Body of pancreas (tissue), 4 donors: Measurements from ENCODE around the gene LAMA2. TPM values are rescaled to one million over a fixed set of nuclear protein-coding genes. Genes with fewer than 3 reads are reported as not detected.

Experiments
- ATAC-seq: fragments of 150-250 bp; one replicate; pipeline ENCODE4 v1.9.1; 2016
- DNase-seq, 4 donors: peaks; one replicate each; pipeline ENCODE4 v3.0.0-alpha.2; 2019
- H3K27ac ChIP-seq, 4 donors: fragments of 200-600 bp; sonication (generic); 1 replicate in 3 of 4; 2 replicates in 1 of 4; pipeline versions ENCODE4 v1.5.1 to v1.6.1; 2016 to 2019; ENCODE audit warnings: mild to moderate bottlenecking in 1 of 4, mixed read lengths in 1 of 4, moderate library complexity in 1 of 4
- H3K27me3 ChIP-seq, 2 donors: fragments of 200-600 bp; sonication (generic); one replicate each; pipeline ENCODE4 v1.6.0; 2016; ENCODE audit warnings: mild to moderate bottlenecking in 1 of 2
- H3K36me3 ChIP-seq, 2 donors: fragments of 200-600 bp; sonication (generic); replicated peaks in 1 of 2; 2 replicates each; pipeline ENCODE4 v1.5.1; 2016; ENCODE audit warnings: low read depth in 2 of 2; ENCODE audit not compliant: insufficient read depth in 1 of 2
- H3K4me1 ChIP-seq: fragments of 200-600 bp; sonication (generic); one replicate; pipeline ENCODE4 v1.6.0; 2016
- H3K4me3 ChIP-seq, 2 donors: fragments of 200-600 bp; sonication (generic); 1 replicate in 1 of 2; 2 replicates in 1 of 2; pipeline ENCODE4 v1.5.1; 2016 to 2019
- H3K9me3 ChIP-seq, 3 donors: fragments of 200-600 bp; sonication (generic); 1 replicate in 2 of 3; 2 replicates in 1 of 3; pipeline ENCODE4 v1.5.1; 2016
- CTCF ChIP-seq, 7 experiments: fragments of 450-650 bp in 4 of 7; fragments of 200-600 bp in 3 of 7; sonication (generic) in 3 of 7; IDR thresholded peaks; one replicate each; pipeline ENCODE4 v1.5.1; 2016 to 2019; ENCODE audit warnings: antibody characterized with exemption in 7 of 7
- POLR2A ChIP-seq, 3 donors: fragments of 450-650 bp; IDR thresholded peaks; one replicate each; pipeline ENCODE4 v1.6.1; 2016; ENCODE audit warnings: antibody characterized with exemption in 3 of 3, mild to moderate bottlenecking in 2 of 3
- WGBS, 2 donors: methylation state at CpG; one replicate each; pipeline ENCODE4 v1.1.5; 2017; 5-methylcytosine and 5-hydroxymethylcytosine counted together
- intact Hi-C: fragments of 100-400 bp; cut with DNase I; formaldehyde crosslinking; loops from one replicate; pipeline ENCODE4 v1.15.1; 2023
- total RNA-seq, 2 donors: library from RNA; depleted of rRNA; stranded (reverse); fragments of >200 nt; gene quantifications; one replicate each; pipeline ENCODE4 v1.1.0, GENCODE V29; 2016

The LAMA2 gene
- total RNA-seq, 2 donors from 2014 or later, result 43.3 to 54.7 TPM

- ATAC-seq, result no peak
- 93 to 95% methylated on average over 2 of the region's 2 CpGs for WGBS, 2 donors
- DNase-seq, result no peak
- Histone ChIP-seq H3K4me1 (peaks cover 10% of the 10 kb centered on the region), H3K4me3 (no peak overlapping the region), H3K27ac (no peak overlapping the region), H3K36me3 (no peaks in the 10 kb centered on the region), H3K27me3 (no peaks in the 10 kb centered on the region), H3K9me3 (no peaks in the 10 kb centered on the region)
- TF ChIP-seq POLR2A (IDR thresholded peaks at IDR 0.05) (no peak), CTCF (IDR thresholded peaks at IDR 0.05) (no peak)
- intact Hi-C loops, result no loop called here
These were observed 486.0 kb downstream of the LAMA2 start for GRCh38 chr6:129368970-129369369.

GRCh38 chr6:129369737-129370136 lies 486.8 kb downstream of the LAMA2 start:
- H3K36me3 ChIP-seq, result no peaks in the 10 kb centered on the region

GRCh38 chr6:129370268-129370916 lies 487.5 kb downstream of the LAMA2 start:
- Histone ChIP-seq H3K9me3 (no peaks in the 10 kb centered on the region), H3K4me3 (no peak overlapping the region), H3K4me1 (peaks cover 10% of the 10 kb centered on the region), H3K27ac (no peak overlapping the region), H3K27me3 (no peaks in the 10 kb centered on the region), H3K36me3 (no peaks in the 10 kb centered on the region)
- DNase-seq (peak in 3 of 4 donors; percentile 28 to 47 (median 29)), ATAC-seq (peak; percentile 42)
- WGBS, 2 donors, result 6 to 7% methylated on average over 9 of the region's 9 CpGs
- intact Hi-C loops, result no loop called here
- no peak for TF ChIP-seq POLR2A (IDR thresholded peaks at IDR 0.05)
- TF ChIP-seq CTCF (IDR thresholded peaks at IDR 0.05), result peak; percentile 45 to 64 (median 58)

More at GRCh38 chr6:129369737-129370136, 486.8 kb downstream of the LAMA2 start:
- Histone ChIP-seq H3K9me3 (no peaks in the 10 kb centered on the region), H3K4me1 (peaks cover 10% of the 10 kb centered on the region), H3K4me3 (no peak overlapping the region), H3K27me3 (no peaks in the 10 kb centered on the region), H3K27ac (no peak overlapping the region)
- no peak for ATAC-seq
- TF ChIP-seq POLR2A (IDR thresholded peaks at IDR 0.05) (no peak), CTCF (IDR thresholded peaks at IDR 0.05) (no peak)
- intact Hi-C loops, result no loop called here
- no peak for DNase-seq
- WGBS, 2 donors, result 22 to 33% methylated on average over 5 of the region's 5 CpGs

GRCh38 chr6:129381885-129382284 lies 498.9 kb downstream of the LAMA2 start:
- WGBS, 2 donors, result 51 to 71% methylated on average over 2 of the region's 2 CpGs
- H3K36me3 ChIP-seq, result no peaks in the 10 kb centered on the region
- no peak for ATAC-seq

More at GRCh38 chr6:129381885-129382284, 498.9 kb downstream of the LAMA2 start:
- TF ChIP-seq POLR2A (IDR thresholded peaks at IDR 0.05), result no peak
- TF ChIP-seq CTCF (IDR thresholded peaks at IDR 0.05), result no peak
- no peak overlapping the region for H3K27ac ChIP-seq
- no peaks in the 10 kb centered on the region for H3K4me1 ChIP-seq
- DNase-seq, result no peak
- no peak overlapping the region for H3K4me3 ChIP-seq
- H3K9me3 ChIP-seq, result no peaks in the 10 kb centered on the region
- intact Hi-C loops, result no loop called here
- H3K27me3 ChIP-seq, result no peaks in the 10 kb centered on the region
